DND-41 (cell line): ENCODE results near the gene SHTN1.

ENCODE experiments used
- CTCF ChIP-seq: IDR thresholded peaks from 2 replicates; pipeline ENCODE4 v1.5.1; 2012; ENCODE audit warnings: borderline replicate concordance, low read length, moderate library complexity, mild to moderate bottlenecking; ENCODE audit not compliant: poor library complexity, severe bottlenecking; ENCODE audit errors: extremely low read depth
- EZH2 ChIP-seq: IDR thresholded peaks from 3 replicates; pipeline ENCODE4 v1.6.1; 2012; ENCODE audit warnings: borderline replicate concordance, low read depth, mild to moderate bottlenecking, moderate library complexity, low read length, inconsistent platforms; ENCODE audit not compliant: severe bottlenecking

- TF ChIP-seq CTCF (no peak), EZH2 (no peak)
Measured at GRCh38 chr10:116960066-116960776, 44.8 kb downstream of the SHTN1 start.
